Progenitor cell of endocrine pancreas (in vitro differentiated cells): ENCODE measurements around the gene C20orf144. TPM values are rescaled to one million over a fixed set of nuclear protein-coding genes. Genes with fewer than 3 reads are reported as not detected.
"Not testable (repeated sequence)": the region's sequence is repeated elsewhere in the genome, so short reads cannot be mapped to it uniquely, and the experiment has no call there.

Experiments
- DNase-seq: peaks from one replicate; pipeline ENCODE4 v3.0.0; 2021; ENCODE audit warnings: low spot score; ENCODE audit not compliant: unreplicated experiment
- H3K27ac Mint-ChIP-seq: 2 replicates; pipeline ENCODE4 v1.8.0; 2021; ENCODE audit warnings: mild to moderate bottlenecking, moderate library complexity, mixed read lengths
- H3K27me3 Mint-ChIP-seq: 2 replicates; pipeline ENCODE4 v1.8.0; 2021; ENCODE audit warnings: mixed read lengths
- H3K36me3 Mint-ChIP-seq: 2 replicates; pipeline ENCODE4 v1.8.0; 2022; ENCODE audit warnings: mixed read lengths; ENCODE audit not compliant: insufficient read depth
- H3K4me1 Mint-ChIP-seq: 2 replicates; pipeline ENCODE4 v1.8.0; 2021; ENCODE audit warnings: low read depth, mixed read lengths
- H3K4me3 Mint-ChIP-seq: 2 replicates; pipeline ENCODE4 v1.8.0; 2021; ENCODE audit warnings: low read depth, mild to moderate bottlenecking, moderate library complexity, mixed read lengths
- H3K9me3 Mint-ChIP-seq: 2 replicates; pipeline ENCODE4 v1.8.0; 2021; ENCODE audit warnings: low read depth, mixed read lengths
- total RNA-seq: library from RNA; stranded (reverse); gene quantifications from 2 replicates; pipeline ENCODE4 v1.2.1, GENCODE V29; 2021
- TF ChIP-seq, protein P1 (sequence below): fragments of 200-600 bp; sonication (generic); IDR thresholded peaks from one replicate; pipeline ENCODE4 v1.5.0; 2021; ENCODE audit warnings: antibody characterized with exemption, mild to moderate bottlenecking; ENCODE audit not compliant: unreplicated experiment

The C20orf144 gene
- total RNA-seq, 1 donor from 2014 or later, result not detected

DNA sequence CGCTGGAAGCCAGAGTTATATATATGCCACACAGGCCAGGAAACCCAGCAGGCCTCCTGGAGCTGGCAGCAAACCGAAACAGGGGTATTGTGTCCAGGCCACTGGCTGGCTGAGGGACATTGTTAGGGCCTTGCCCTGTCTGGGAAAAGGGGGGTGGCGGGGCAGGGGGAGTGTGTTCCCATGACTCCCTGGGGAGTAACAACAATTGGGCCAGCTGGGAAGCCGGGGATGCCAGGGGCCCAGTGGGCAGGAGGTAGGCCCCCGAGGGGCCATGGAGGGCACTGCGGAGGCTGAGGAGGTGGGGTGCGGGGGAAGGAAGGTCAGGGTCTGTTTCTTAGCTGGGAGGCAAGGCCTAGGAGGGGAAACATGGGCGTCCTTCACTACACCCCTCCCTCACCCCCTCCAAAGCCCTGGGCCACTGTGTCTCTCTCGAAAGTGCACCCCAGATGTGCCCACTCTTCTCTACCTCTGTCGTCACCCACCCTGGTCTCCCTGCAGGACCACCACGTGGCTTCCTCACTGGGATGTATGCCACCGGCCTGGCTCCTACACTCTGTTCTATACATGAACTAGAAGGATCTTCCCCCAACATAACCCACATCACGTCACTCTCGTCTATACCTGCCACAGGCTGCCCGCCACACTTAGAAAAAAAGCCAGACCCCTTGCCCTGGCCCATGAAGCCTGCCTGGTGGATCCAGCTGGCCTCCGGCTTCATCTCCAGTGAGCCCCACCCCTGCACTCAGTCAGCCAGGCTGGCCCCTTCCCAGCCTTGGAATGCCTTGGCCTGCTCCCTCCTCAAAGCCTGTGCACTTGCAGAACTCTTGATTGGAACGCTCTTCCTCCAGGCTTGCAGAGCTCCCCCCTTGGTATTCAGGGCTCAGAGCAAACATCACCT, 31.9 kb downstream of the C20orf144 start:
- H3K9me3 Mint-ChIP-seq, result no peaks in the 10 kb centered on the region
- TF ChIP-seq, protein P1, sequence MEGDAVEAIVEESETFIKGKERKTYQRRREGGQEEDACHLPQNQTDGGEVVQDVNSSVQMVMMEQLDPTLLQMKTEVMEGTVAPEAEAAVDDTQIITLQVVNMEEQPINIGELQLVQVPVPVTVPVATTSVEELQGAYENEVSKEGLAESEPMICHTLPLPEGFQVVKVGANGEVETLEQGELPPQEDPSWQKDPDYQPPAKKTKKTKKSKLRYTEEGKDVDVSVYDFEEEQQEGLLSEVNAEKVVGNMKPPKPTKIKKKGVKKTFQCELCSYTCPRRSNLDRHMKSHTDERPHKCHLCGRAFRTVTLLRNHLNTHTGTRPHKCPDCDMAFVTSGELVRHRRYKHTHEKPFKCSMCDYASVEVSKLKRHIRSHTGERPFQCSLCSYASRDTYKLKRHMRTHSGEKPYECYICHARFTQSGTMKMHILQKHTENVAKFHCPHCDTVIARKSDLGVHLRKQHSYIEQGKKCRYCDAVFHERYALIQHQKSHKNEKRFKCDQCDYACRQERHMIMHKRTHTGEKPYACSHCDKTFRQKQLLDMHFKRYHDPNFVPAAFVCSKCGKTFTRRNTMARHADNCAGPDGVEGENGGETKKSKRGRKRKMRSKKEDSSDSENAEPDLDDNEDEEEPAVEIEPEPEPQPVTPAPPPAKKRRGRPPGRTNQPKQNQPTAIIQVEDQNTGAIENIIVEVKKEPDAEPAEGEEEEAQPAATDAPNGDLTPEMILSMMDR, result peak; percentile 6
- H3K27me3 Mint-ChIP-seq, result no peaks in the 10 kb centered on the region
- DNase-seq, result no peak
- H3K4me1 Mint-ChIP-seq, result peaks cover 8% of the 10 kb centered on the region
- H3K27ac Mint-ChIP-seq, result peak overlapping the region; percentile 91
- peaks cover 3% of the 10 kb centered on the region for H3K36me3 Mint-ChIP-seq
- H3K4me3 Mint-ChIP-seq, result no peak overlapping the region

DNA sequence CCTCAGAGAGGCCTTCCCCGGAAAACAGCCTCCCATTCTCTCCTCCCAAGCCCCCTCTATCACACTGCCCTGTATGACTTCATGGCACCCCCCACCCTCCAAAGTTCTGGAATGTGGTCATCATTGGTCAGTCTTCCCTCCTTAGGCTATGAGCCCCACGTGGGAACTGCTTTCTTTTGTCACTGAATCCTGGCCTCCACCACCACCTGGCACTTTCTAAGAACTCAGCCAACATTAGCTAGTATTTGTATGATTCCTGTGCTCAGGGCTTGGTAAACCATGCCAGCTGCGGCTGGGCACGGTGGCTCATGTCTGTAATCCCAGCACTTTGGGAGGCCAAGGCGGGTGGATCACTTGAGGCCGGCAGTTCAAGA, 32.5 kb downstream of the C20orf144 start:
- DNase-seq, result no peak
- peaks cover 4% of the 10 kb centered on the region for H3K36me3 Mint-ChIP-seq
- H3K27me3 Mint-ChIP-seq, result no peaks in the 10 kb centered on the region
- H3K27ac Mint-ChIP-seq, result peak overlapping the region; percentile 91
- TF ChIP-seq, protein P1, result no peak
- no peaks in the 10 kb centered on the region for H3K9me3 Mint-ChIP-seq
- H3K4me1 Mint-ChIP-seq, result peaks cover 6% of the 10 kb centered on the region
- H3K4me3 Mint-ChIP-seq, result no peak overlapping the region

DNA sequence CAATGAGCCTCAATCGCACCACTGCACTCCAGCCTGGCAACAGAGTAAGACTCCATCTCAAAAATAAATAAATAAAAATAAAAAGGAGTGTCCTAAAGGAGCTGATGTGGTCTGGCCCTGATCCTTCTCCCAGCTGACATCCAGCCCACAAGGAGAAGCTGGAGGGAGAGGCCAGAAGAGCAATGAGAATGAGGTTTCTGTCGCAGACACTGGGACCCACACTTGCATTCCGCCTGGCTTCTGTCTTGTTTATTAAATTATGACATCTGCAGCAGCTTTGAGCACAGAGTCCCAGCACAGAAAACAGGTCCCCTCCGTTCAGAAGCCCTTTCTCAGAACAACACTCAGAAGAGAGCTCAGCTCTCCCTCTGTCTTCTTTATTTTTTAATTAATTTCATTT, 34.3 kb downstream of the C20orf144 start:
- TF ChIP-seq, protein P1, result no peak
- no peak for DNase-seq
- no peak overlapping the region for H3K27ac Mint-ChIP-seq
- peaks cover 6% of the 10 kb centered on the region for H3K4me1 Mint-ChIP-seq
- no peak overlapping the region for H3K4me3 Mint-ChIP-seq
- H3K27me3 Mint-ChIP-seq, result no peaks in the 10 kb centered on the region
- peaks cover 4% of the 10 kb centered on the region for H3K36me3 Mint-ChIP-seq
- H3K9me3 Mint-ChIP-seq, result no peaks in the 10 kb centered on the region

DNA sequence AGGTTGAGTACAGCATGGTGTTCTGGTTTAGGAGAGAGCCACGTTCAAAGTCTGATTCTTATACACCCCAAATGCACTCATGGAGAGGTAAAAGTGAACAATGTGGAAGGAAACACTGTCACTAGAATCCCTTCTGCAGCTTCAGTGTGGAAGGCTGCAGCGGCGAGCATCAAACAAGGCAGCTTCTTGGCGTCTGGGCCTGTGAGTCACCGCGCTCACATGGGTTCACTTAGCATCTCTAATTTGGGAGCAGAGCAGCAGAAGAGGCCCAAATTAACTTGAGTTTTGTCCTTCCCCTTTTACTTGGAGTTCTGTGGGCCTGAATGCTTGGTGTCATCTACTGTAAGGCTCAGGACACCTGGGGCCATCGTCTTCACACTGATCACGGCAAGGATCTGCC, 35.0 kb downstream of the C20orf144 start:
- H3K27me3 Mint-ChIP-seq, result no peaks in the 10 kb centered on the region
- no peak for DNase-seq
- H3K36me3 Mint-ChIP-seq, result peaks cover 6% of the 10 kb centered on the region
- H3K4me1 Mint-ChIP-seq, result peaks cover 6% of the 10 kb centered on the region
- H3K27ac Mint-ChIP-seq, result no peak overlapping the region
- TF ChIP-seq, protein P1, result no peak
- no peak overlapping the region for H3K4me3 Mint-ChIP-seq
- peaks cover 3% of the 10 kb centered on the region for H3K9me3 Mint-ChIP-seq

DNA sequence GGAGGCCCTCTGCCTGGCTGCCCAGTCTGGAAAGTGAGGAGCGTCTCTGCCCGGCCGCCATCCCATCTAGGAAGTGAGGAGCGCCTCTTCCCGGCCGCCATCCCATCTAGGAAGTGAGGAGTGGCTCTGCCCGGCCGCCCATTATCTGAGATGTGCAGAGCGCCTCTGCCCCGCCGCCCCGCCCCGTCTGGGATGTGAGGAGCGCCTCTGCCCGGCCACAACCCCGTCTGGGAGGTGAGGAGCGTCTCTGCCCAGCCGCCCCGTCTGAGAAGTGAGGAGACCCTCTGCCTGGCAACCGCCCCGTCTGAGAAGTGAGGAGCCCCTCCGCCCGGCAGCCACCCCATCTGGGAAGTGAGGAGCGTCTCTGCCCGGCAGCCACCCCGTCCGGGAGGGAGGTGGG, 36.8 kb downstream of the C20orf144 start:
- H3K27ac Mint-ChIP-seq, H3K36me3 Mint-ChIP-seq, H3K4me3 Mint-ChIP-seq, H3K27me3 Mint-ChIP-seq, H3K9me3 Mint-ChIP-seq, H3K4me1 Mint-ChIP-seq, DNase-seq: not testable (repeated sequence)

DNA sequence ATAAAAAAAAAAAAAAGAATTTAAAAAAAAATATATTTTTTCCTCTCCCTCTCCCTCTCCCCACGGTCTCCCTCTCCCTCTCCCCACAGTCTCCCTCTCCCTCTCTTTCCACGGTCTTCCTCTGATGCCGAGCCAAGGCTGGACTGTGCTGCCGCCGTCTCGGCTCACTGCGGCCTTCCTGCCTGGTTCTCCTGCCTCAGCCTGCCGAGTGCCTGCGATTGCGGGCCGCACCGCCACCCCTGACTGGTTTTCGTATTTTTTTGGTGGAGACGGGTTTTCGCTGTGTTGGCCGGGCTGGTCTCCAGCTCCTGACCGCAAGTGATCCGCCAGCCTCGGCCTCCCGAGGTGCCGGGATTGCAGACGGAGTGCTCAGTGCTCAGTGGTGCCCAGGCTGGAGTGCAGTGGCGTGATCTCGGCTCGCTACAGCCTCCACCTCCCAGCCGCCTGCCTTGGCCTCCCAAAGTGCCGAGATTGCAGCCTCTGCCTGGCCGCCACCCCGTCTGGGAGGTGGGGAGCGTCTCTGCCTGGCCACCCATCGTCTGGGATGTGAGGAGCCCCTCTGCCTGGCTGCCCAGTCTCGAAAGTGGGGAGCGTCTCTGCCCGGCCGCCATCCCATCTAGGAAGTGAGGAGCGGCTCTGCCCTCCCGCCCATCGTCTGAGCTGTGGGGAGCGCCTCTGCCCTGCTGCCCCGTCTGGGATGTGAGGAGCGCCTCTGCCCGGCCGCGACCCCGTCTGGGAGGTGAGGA, 38.7 kb downstream of the C20orf144 start:
- H3K36me3 Mint-ChIP-seq, H3K4me1 Mint-ChIP-seq, H3K9me3 Mint-ChIP-seq, H3K27me3 Mint-ChIP-seq, DNase-seq, H3K4me3 Mint-ChIP-seq, H3K27ac Mint-ChIP-seq: not testable (repeated sequence)
